Uterus (tissue), 4 donors: Measurements from ENCODE around the gene KCND2. TPM values are rescaled to one million over a fixed set of nuclear protein-coding genes. Genes with fewer than 3 reads are reported as not detected.

Experiments used
- DNase-seq, 2 donors: peaks; one replicate each; pipeline ENCODE4 v3.0.0-alpha.2; 2019 to 2020
- H3K27ac ChIP-seq, 2 donors: fragments of 200-600 bp; sonication (generic); 1 replicate in 1 of 2; 2 replicates in 1 of 2; pipeline ENCODE4 v1.5.1; 2016 to 2018
- H3K27me3 ChIP-seq, 2 donors: fragments of 200-600 bp; sonication (generic); one replicate each; pipeline ENCODE4 v1.5.1; 2018 to 2019; ENCODE audit warnings: control low read depth in 1 of 2
- H3K36me3 ChIP-seq, 2 donors: fragments of 200-600 bp; sonication (generic); one replicate each; pipeline ENCODE4 v1.5.1; 2019; ENCODE audit warnings: control low read depth in 1 of 2
- H3K4me1 ChIP-seq, 2 donors: fragments of 200-600 bp; sonication (generic); one replicate each; pipeline ENCODE4 v1.5.1; 2018 to 2019; ENCODE audit warnings: control low read depth in 1 of 2
- H3K4me3 ChIP-seq, 2 donors: fragments of 200-600 bp; sonication (generic); 1 replicate in 1 of 2; 2 replicates in 1 of 2; pipeline ENCODE4 v1.5.1; 2018 to 2019; ENCODE audit warnings: mild to moderate bottlenecking in 1 of 2
- H3K9me3 ChIP-seq, 2 donors: fragments of 200-600 bp; sonication (generic); one replicate each; pipeline ENCODE4 v1.5.1; 2019; ENCODE audit warnings: control low read depth in 1 of 2
- POLR2A ChIP-seq, 2 donors: fragments of 450-650 bp; IDR thresholded peaks; one replicate each; pipeline ENCODE4 v1.6.1; 2016; ENCODE audit warnings: antibody characterized with exemption in 2 of 2, mild to moderate bottlenecking in 1 of 2, moderate library complexity in 1 of 2
- intact Hi-C: fragments of 100-400 bp; cut with DNase I; formaldehyde crosslinking; loops from one replicate; pipeline ENCODE4 v1.15.1; 2023; ENCODE audit warnings: low total_unique reads
- total RNA-seq, 4 donors: library from RNA; depleted of rRNA in 3 of 4; stranded (reverse); fragments of >200 nt in 3 of 4; gene quantifications; one replicate each; pipeline versions ENCODE4 v1.1.0 to v1.2.4, GENCODE V29; 2014 to 2023
- TF ChIP-seq, protein P1 (sequence below), 4 experiments: fragments of 200-600 bp in 2 of 4; fragments of 450-650 bp in 2 of 4; sonication (generic) in 2 of 4; IDR thresholded peaks; one replicate each; pipeline ENCODE4 v1.5.1; 2016 to 2019; ENCODE audit warnings: antibody characterized with exemption in 4 of 4, mild to moderate bottlenecking in 2 of 4, moderate library complexity in 1 of 4
- donor health status: DM: yes; HTN: yes; CAD: no.

KCND2 gene
- total RNA-seq, 4 donors from 2014 or later = 0.26 to 6.0 (median 4.5) TPM

GRCh38 chr7:120241973-120242372, 31.0 kb upstream of the KCND2 start:
- no peaks in the 10 kb centered on the region for H3K9me3 ChIP-seq
- no peak for DNase-seq
- intact Hi-C loops = no loop called here
- TF ChIP-seq, protein P1, sequence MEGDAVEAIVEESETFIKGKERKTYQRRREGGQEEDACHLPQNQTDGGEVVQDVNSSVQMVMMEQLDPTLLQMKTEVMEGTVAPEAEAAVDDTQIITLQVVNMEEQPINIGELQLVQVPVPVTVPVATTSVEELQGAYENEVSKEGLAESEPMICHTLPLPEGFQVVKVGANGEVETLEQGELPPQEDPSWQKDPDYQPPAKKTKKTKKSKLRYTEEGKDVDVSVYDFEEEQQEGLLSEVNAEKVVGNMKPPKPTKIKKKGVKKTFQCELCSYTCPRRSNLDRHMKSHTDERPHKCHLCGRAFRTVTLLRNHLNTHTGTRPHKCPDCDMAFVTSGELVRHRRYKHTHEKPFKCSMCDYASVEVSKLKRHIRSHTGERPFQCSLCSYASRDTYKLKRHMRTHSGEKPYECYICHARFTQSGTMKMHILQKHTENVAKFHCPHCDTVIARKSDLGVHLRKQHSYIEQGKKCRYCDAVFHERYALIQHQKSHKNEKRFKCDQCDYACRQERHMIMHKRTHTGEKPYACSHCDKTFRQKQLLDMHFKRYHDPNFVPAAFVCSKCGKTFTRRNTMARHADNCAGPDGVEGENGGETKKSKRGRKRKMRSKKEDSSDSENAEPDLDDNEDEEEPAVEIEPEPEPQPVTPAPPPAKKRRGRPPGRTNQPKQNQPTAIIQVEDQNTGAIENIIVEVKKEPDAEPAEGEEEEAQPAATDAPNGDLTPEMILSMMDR (IDR thresholded peaks at IDR 0.05) = no peak
- no peak for TF ChIP-seq POLR2A (IDR thresholded peaks at IDR 0.05)
- H3K4me1 ChIP-seq = peaks cover 0 to 4% of the 10 kb centered on the region in 2 donors
- H3K4me3 ChIP-seq = no peak overlapping the region
- H3K27ac ChIP-seq = no peak overlapping the region
- no peaks in the 10 kb centered on the region for H3K36me3 ChIP-seq
- no peaks in the 10 kb centered on the region for H3K27me3 ChIP-seq

- no peak overlapping the region for H3K4me3 ChIP-seq
- no peaks in the 10 kb centered on the region for H3K27me3 ChIP-seq
- H3K9me3 ChIP-seq = no peaks in the 10 kb centered on the region
- TF ChIP-seq, protein P1 (IDR thresholded peaks at IDR 0.05) = no peak
- no peak for TF ChIP-seq POLR2A (IDR thresholded peaks at IDR 0.05)
- DNase-seq = no peak
- H3K4me1 ChIP-seq = no peaks in the 10 kb centered on the region
- H3K27ac ChIP-seq = no peak overlapping the region
- H3K36me3 ChIP-seq = no peaks in the 10 kb centered on the region
- intact Hi-C loops = no loop called here
Measured at GRCh38 chr7:120254845-120255244, 18.1 kb upstream of the KCND2 start.

DNA sequence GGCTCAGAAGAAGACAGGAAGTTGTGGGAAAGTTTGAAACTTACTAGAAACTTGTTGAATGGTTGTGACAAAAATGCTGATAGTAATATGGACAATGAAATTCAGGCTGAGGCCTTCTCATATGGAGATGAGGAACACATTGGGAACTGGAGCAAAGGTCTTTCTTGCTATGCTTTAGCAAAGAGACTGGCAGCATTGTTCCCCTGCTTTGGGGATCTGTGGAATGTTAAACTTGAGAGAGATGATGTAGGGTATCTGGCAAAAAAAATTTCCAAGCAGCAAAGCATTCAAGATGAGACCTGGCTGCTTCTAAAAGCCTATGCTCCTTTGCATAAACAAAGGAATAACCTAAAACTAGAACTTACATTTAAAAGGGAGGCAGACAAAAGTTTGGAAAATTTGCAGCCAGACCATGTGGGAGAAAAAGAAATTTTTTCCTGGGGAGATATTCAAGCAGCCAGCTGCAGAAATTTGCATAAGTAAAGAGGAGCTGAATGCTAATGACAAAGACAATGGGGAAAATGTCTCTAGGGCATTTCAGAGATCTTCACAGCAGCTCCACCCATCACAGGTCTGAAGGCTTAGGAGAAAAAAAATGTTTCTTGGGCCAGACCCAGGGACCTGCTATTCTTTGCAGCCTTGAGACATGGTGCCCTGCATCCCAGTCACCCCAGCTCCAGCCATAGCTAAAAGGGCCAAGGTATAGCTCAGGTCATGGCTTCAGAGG, 16.5 kb upstream of the KCND2 start:
- Histone ChIP-seq H3K36me3 (no peaks in the 10 kb centered on the region), H3K4me3 (no peak overlapping the region), H3K9me3 (no peaks in the 10 kb centered on the region), H3K27me3 (no peaks in the 10 kb centered on the region), H3K4me1 (no peaks in the 10 kb centered on the region), H3K27ac (no peak overlapping the region)
- TF ChIP-seq, protein P1 (IDR thresholded peaks at IDR 0.05) = no peak
- TF ChIP-seq POLR2A (IDR thresholded peaks at IDR 0.05) = no peak
- no peak for DNase-seq
- intact Hi-C loops = no loop called here

DNA sequence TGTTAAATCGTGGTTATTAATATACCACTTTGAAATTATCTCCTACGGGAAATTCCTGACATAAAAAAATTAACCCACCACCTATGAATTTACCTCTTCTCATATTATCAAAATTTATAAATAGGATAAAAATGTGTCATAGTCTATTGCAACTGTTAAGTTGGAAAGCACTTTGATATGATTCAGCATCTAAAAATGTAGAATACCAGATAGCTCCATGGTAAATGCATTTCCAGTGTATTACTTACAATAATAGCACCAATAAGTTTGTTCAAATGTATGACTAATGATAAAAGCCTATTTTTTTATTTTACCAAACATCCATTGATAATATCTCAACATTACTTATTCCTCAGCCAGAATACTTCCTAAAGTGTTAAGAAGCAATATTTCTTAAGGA, 13.6 kb upstream of the KCND2 start:
- Histone ChIP-seq H3K36me3 (no peaks in the 10 kb centered on the region), H3K27ac (no peak overlapping the region), H3K27me3 (no peaks in the 10 kb centered on the region), H3K9me3 (no peaks in the 10 kb centered on the region), H3K4me1 (no peaks in the 10 kb centered on the region), H3K4me3 (no peak overlapping the region)
- intact Hi-C loops = no loop called here
- no peak for TF ChIP-seq POLR2A (IDR thresholded peaks at IDR 0.05)
- TF ChIP-seq, protein P1 (IDR thresholded peaks at IDR 0.05) = no peak
- no peak for DNase-seq

GRCh38 chr7:120260111-120260510, 12.9 kb upstream of the KCND2 start:
- H3K4me3 ChIP-seq = no peak overlapping the region
- no peak overlapping the region for H3K27ac ChIP-seq
- no peaks in the 10 kb centered on the region for H3K27me3 ChIP-seq
- H3K9me3 ChIP-seq = no peaks in the 10 kb centered on the region
- intact Hi-C loops = no loop called here
- H3K36me3 ChIP-seq = no peaks in the 10 kb centered on the region
- no peak for DNase-seq
- no peaks in the 10 kb centered on the region for H3K4me1 ChIP-seq
- no peak for TF ChIP-seq POLR2A (IDR thresholded peaks at IDR 0.05)
- TF ChIP-seq, protein P1 (IDR thresholded peaks at IDR 0.05) = no peak
